Prostate gland (tissue), 2 donors: Measurements from ENCODE around the gene SUSD1. TPM values are rescaled to one million over a fixed set of nuclear protein-coding genes. Genes with fewer than 3 reads are reported as not detected.

ENCODE experiments used
- DNase-seq: peaks from one replicate; pipeline ENCODE4 v3.0.0-alpha.2; 2019; ENCODE audit warnings: low spot score
- H3K27ac ChIP-seq, 2 donors: fragments of 200-600 bp; sonication (generic); 2 replicates each; pipeline ENCODE4 v1.5.1; 2017 to 2019
- H3K27me3 ChIP-seq: fragments of 200-600 bp; sonication (generic); replicated peaks from 2 replicates; pipeline ENCODE4 v1.5.1; 2019; ENCODE audit not compliant: insufficient read depth
- H3K36me3 ChIP-seq, 2 donors: fragments of 200-600 bp; sonication (generic); 1 replicate in 1 of 2; 2 replicates in 1 of 2; pipeline versions ENCODE4 v1.5.1 to v1.8.1; 2017 to 2019
- H3K4me1 ChIP-seq: fragments of 200-600 bp; sonication (generic); replicated peaks from 2 replicates; pipeline ENCODE4 v1.5.1; 2019
- H3K4me3 ChIP-seq, 2 donors: fragments of 200-600 bp; sonication (generic); 2 replicates each; pipeline ENCODE4 v1.5.1; 2017 to 2019
- H3K9me3 ChIP-seq: fragments of 200-600 bp; sonication (generic); 2 replicates; pipeline ENCODE4 v1.5.1; 2017
- POLR2A ChIP-seq: fragments of 450-650 bp; IDR thresholded peaks from one replicate; pipeline ENCODE4 v1.6.1; 2016; ENCODE audit warnings: antibody characterized with exemption, mild to moderate bottlenecking
- POLR2AphosphoS5 ChIP-seq: sonication (generic); formaldehyde crosslinking; IDR thresholded peaks from one replicate; pipeline ENCODE4 v1.6.1; 2017; ENCODE audit warnings: antibody characterized with exemption
- WGBS: methylation state at CpG from one replicate; pipeline ENCODE4 v1.1.5; 2018; 5-methylcytosine and 5-hydroxymethylcytosine counted together
- intact Hi-C: fragments of 100-400 bp; cut with DNase I; formaldehyde crosslinking; loops from one replicate; pipeline ENCODE4 v1.14.2; 2022
- total RNA-seq, 2 donors: library from RNA; depleted of rRNA; stranded (reverse); fragments of >200 nt; gene quantifications; one replicate each; pipeline ENCODE4 v1.1.0, GENCODE V29; 2016
- TF ChIP-seq, protein P1 (sequence below), 4 experiments: fragments of 200-600 bp in 2 of 4; fragments of 450-650 bp in 2 of 4; sonication (generic) in 2 of 4; IDR thresholded peaks; 1 replicate in 3 of 4; 2 replicates in 1 of 4; pipeline ENCODE4 v1.5.1; 2016 to 2019; ENCODE audit warnings: antibody characterized with exemption in 4 of 4, mild to moderate bottlenecking in 2 of 4, moderate library complexity in 2 of 4

SUSD1 gene
- total RNA-seq, 2 donors from 2014 or later, result 10.6 to 34.8 TPM

DNA sequence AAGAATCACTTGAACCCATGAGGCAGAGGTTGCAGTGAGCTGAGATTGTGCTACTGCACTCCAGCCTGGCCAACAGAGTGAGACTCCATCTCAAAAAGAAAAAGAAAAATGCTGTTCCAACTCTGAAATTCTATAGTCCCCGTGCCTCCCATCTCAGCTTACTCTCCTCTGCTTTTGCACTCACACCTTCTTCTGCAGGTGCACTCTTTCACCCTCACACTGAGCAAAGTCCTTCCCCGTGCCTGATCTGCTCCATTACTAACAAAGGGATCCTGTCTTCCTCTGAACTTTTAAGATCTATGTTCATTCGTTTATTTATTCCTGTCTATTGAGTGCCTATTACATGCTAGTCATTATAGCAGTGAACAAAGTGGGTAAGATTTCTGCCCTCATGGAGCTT, 47.8 kb downstream of the SUSD1 start:
- no peak overlapping the region for H3K27ac ChIP-seq
- H3K4me3 ChIP-seq, result no peak overlapping the region
- no peak for DNase-seq
- H3K36me3 ChIP-seq, result peaks cover 0 to 4% of the 10 kb centered on the region in 2 donors
- TF ChIP-seq POLR2AphosphoS5, result no peak
- TF ChIP-seq, protein P1, sequence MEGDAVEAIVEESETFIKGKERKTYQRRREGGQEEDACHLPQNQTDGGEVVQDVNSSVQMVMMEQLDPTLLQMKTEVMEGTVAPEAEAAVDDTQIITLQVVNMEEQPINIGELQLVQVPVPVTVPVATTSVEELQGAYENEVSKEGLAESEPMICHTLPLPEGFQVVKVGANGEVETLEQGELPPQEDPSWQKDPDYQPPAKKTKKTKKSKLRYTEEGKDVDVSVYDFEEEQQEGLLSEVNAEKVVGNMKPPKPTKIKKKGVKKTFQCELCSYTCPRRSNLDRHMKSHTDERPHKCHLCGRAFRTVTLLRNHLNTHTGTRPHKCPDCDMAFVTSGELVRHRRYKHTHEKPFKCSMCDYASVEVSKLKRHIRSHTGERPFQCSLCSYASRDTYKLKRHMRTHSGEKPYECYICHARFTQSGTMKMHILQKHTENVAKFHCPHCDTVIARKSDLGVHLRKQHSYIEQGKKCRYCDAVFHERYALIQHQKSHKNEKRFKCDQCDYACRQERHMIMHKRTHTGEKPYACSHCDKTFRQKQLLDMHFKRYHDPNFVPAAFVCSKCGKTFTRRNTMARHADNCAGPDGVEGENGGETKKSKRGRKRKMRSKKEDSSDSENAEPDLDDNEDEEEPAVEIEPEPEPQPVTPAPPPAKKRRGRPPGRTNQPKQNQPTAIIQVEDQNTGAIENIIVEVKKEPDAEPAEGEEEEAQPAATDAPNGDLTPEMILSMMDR (IDR thresholded peaks at IDR 0.05), result no peak
- TF ChIP-seq POLR2A, result no peak
- intact Hi-C loops, result no loop called here
- no peaks in the 10 kb centered on the region for H3K9me3 ChIP-seq
- WGBS, result 89% methylated on average over 3 of the region's 3 CpGs
- no peaks in the 10 kb centered on the region for H3K4me1 ChIP-seq
- H3K27me3 ChIP-seq, result no peaks in the 10 kb centered on the region

DNA sequence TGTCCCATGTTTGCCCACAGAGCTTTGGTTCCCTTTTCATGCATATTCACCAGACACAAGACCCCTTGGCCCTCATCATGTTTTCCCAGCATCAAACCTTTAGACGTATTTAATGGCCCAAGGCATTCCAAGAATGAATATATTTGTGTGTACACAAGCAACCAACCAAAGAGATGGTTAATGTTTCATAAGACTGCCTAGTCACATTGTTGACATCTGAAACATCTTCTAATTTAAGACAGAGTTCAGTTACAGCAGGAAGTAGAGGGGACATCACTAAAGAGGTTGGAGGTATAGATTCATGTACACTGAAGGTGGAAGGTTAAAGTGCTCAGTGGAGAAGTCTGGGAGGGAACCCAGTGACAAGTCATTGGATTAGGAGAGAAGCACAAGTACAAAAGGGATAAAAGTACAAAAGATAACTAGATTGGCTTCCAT, 49.1 kb downstream of the SUSD1 start:
- Histone ChIP-seq H3K9me3 (no peaks in the 10 kb centered on the region), H3K36me3 (peaks cover 0 to 4% of the 10 kb centered on the region in 2 donors), H3K4me1 (no peaks in the 10 kb centered on the region), H3K27ac (no peak overlapping the region), H3K4me3 (no peak overlapping the region), H3K27me3 (no peaks in the 10 kb centered on the region)
- no peak for DNase-seq
- TF ChIP-seq POLR2AphosphoS5 (no peak), POLR2A (no peak)
- TF ChIP-seq, protein P1 (IDR thresholded peaks at IDR 0.05), result no peak
- intact Hi-C loops, result no loop called here
- 41% methylated on average over 1 of the region's 1 CpG for WGBS

DNA sequence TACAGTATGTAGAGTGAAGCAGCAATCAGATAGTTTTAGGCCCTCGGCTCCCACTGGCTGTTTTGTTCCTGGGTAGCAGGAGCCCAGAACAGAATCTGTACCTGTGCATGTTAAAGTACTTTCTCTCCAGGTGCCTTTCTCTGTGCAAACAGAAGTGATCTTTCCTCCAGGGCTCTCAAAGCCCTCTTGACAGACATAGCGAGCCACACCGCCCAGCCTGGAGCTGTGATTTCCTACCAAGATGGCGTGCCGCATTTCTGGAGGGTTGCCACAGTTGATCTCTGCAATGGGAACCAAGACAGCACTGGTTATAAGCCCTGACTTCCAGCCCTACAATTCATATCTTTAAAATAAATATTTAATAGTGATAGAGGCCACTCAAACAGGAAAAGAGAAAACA, 50.9 kb downstream of the SUSD1 start:
- Histone ChIP-seq H3K27me3 (no peaks in the 10 kb centered on the region), H3K9me3 (no peaks in the 10 kb centered on the region), H3K27ac (no peak overlapping the region), H3K4me3 (no peak overlapping the region), H3K4me1 (no peaks in the 10 kb centered on the region), H3K36me3 (peaks cover 0 to 4% of the 10 kb centered on the region in 2 donors)
- intact Hi-C loops, result no loop called here
- no peak for TF ChIP-seq POLR2A
- no peak for TF ChIP-seq POLR2AphosphoS5
- DNase-seq, result no peak
- WGBS, result 97% methylated on average over 5 of the region's 5 CpGs

DNA sequence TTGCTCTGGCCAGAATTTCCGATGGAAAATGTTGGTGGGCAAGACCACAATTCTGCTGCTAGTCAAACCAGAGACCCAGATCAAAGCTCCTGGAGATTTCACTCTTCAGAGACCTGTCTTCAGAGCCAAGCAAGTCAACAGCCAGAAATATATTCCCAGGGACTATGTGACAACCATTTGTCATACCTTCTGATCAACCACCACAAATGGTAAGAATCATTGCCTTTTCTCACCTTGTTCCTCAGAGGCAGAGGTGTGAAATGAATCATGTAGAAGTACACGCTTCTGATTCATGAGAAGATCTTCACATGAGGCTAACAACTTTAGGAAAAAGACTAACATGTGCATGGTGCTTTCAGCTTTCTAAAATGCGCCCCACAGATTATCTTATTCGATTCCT, 53.5 kb downstream of the SUSD1 start:
- Histone ChIP-seq H3K27ac (no peak overlapping the region), H3K36me3 (peaks cover 0 to 4% of the 10 kb centered on the region in 2 donors), H3K4me3 (no peak overlapping the region), H3K27me3 (no peaks in the 10 kb centered on the region), H3K9me3 (no peaks in the 10 kb centered on the region), H3K4me1 (no peaks in the 10 kb centered on the region)
- intact Hi-C loops, result no loop called here
- TF ChIP-seq POLR2AphosphoS5 (no peak), POLR2A (no peak)
- TF ChIP-seq, protein P1 (IDR thresholded peaks at IDR 0.05), result no peak
- DNase-seq, result no peak
- 97% methylated on average over 4 of the region's 4 CpGs for WGBS

DNA sequence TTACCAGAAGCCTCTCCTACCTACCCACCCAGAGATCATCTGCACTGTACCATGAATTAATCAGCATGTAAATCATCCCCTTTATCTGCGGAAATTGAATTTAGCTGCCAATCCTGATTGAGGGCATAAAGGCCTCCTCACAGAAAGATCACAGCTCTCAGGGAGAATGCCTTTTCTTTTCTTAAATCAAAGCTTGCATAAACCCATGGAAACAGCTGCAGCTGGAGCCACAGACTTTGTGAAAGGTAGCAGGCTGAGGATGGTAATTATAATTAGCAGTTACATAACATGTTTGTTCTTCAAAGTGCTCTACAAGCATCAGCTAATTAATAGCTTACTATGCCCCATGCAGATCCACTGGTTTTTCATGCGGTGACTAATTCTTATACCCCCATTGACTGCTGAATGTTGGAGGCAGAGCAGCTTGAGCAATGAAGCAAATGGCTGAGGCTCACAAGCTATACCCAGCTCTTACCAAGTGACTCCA, 54.6 kb downstream of the SUSD1 start:
- Histone ChIP-seq H3K36me3 (peaks cover 0 to 4% of the 10 kb centered on the region in 2 donors), H3K4me1 (no peaks in the 10 kb centered on the region), H3K27ac (no peak overlapping the region), H3K9me3 (no peaks in the 10 kb centered on the region), H3K27me3 (no peaks in the 10 kb centered on the region), H3K4me3 (no peak overlapping the region)
- WGBS, result 78% methylated on average over 2 of the region's 2 CpGs
- intact Hi-C loops, result no loop called here
- no peak for DNase-seq
- TF ChIP-seq POLR2A (no peak), POLR2AphosphoS5 (no peak)
- TF ChIP-seq, protein P1 (IDR thresholded peaks at IDR 0.05), result no peak
